NCI-H2227 treated with DMSO at 0.1 percent for 48 hours (cell line): ENCODE measurements around the gene UBN2.

Source experiments
- DNase-seq: peaks from one replicate; lab custom pipeline; 2025; lab: John Stamatoyannopoulos, UW

UBN2 gene

DNA sequence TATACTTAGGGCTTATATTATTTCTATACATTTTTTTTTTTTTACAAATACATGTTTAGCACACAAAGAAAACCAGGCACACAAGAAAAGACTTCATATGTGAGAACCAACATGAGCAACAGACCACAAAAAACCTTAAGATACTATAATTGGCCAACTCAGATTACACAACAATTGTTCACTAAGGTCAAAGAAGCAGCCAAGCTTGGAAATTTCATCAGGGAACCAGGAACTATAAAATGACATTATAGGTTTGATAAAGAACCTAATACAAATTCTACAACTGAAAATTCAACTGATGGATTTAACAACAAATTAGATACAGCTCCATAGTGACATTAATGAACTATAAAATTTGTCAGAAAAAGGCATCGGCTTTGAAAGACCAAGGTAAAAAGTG, 124.3 kb downstream of the UBN2 start:
- no peak for DNase-seq
